GM18867 (cell line): ENCODE data around the gene FAM98A.

Source experiments
- ATAC-seq: cut with Tn5 transposase; IDR thresholded peaks from one replicate; pipeline ENCODE4 v1.9.1; 2021; ENCODE audit warnings: mild to moderate bottlenecking, moderate library complexity; ENCODE audit not compliant: unreplicated experiment

The FAM98A gene

GRCh38 chr2:33599175-33599942, at the start of gene FAM98A:
Gene FAM98A, minus strand, starts transcription at chr2:33599299. Its CDS starts 78 bp downstream, at chr2:33599221.
- ATAC-seq, result peak; percentile 93

- no peak for ATAC-seq
Observed at GRCh38 chr2:33645861-33646260, 46.8 kb upstream of the FAM98A start.

- no peak for ATAC-seq
Observed at GRCh38 chr2:33644215-33644614, 45.1 kb upstream of the FAM98A start.

GRCh38 chr2:33636001-33636400, 36.9 kb upstream of the FAM98A start:
- ATAC-seq, result no peak

- no peak for ATAC-seq
Observed at GRCh38 chr2:33634261-33634910, 35.3 kb upstream of the FAM98A start.

- no peak for ATAC-seq
Observed at GRCh38 chr2:33633315-33633714, 34.2 kb upstream of the FAM98A start.

- no peak for ATAC-seq
Observed at GRCh38 chr2:33632831-33633230, 33.7 kb upstream of the FAM98A start.

GRCh38 chr2:33628031-33628827, 29.1 kb upstream of the FAM98A start:
- ATAC-seq, result no peak

- ATAC-seq, result no peak
Observed at GRCh38 chr2:33619028-33619427, 19.9 kb upstream of the FAM98A start.

- no peak for ATAC-seq
Observed at GRCh38 chr2:33617989-33618388, 18.9 kb upstream of the FAM98A start.

- no peak for ATAC-seq
Observed at GRCh38 chr2:33617401-33617800, 18.3 kb upstream of the FAM98A start.

GRCh38 chr2:33616873-33617272, 17.8 kb upstream of the FAM98A start:
- ATAC-seq, result no peak

- no peak for ATAC-seq
Observed at GRCh38 chr2:33614190-33614589, 15.1 kb upstream of the FAM98A start.

- no peak for ATAC-seq
Observed at GRCh38 chr2:33607905-33608304, 8.8 kb upstream of the FAM98A start.

- no peak for ATAC-seq
Observed at GRCh38 chr2:33607251-33607721, 8.2 kb upstream of the FAM98A start.

- ATAC-seq, result no peak
Observed at GRCh38 chr2:33606622-33607021, 7.5 kb upstream of the FAM98A start.

GRCh38 chr2:33606100-33606499, 7.0 kb upstream of the FAM98A start:
- no peak for ATAC-seq

- ATAC-seq, result no peak
Observed at GRCh38 chr2:33605056-33605455, 6.0 kb upstream of the FAM98A start.

- ATAC-seq, result no peak
Observed at GRCh38 chr2:33603416-33603815, 4.3 kb upstream of the FAM98A start.

- ATAC-seq, result no peak
Observed at GRCh38 chr2:33602201-33602830, 3.2 kb upstream of the FAM98A start.

- no peak for ATAC-seq
Observed at GRCh38 chr2:33599943-33600192, 769 bp upstream of the FAM98A start.
